SIG-M5 treated with dmso at 0.1 percent for 504 hours (cell line): ENCODE measurements around the gene RMDN2.

Experiments
- DNase-seq: peaks from one replicate; lab custom pipeline; 2025; ENCODE audit not compliant: unreplicated experiment; lab: John Stamatoyannopoulos, UW

The RMDN2 gene

GRCh38 chr2:37925063-37925897, at the start of gene RMDN2:
TSS of gene RMDN2 (plus strand) at chr2:37925287. CDS start at chr2:37929278, 3,991 bp downstream.
- peak; percentile 85 for DNase-seq

GRCh38 chr2:37875403-37875906, 49.6 kb upstream of the RMDN2 start:
- DNase-seq: no peak

GRCh38 chr2:37876227-37876626, 48.9 kb upstream of the RMDN2 start:
- DNase-seq: no peak

GRCh38 chr2:37877457-37878315, 47.4 kb upstream of the RMDN2 start:
- DNase-seq: peak; percentile 84

GRCh38 chr2:37878536-37878935, 46.6 kb upstream of the RMDN2 start:
- DNase-seq: no peak

GRCh38 chr2:37880551-37880950, 44.5 kb upstream of the RMDN2 start:
- DNase-seq: peak; percentile 37

GRCh38 chr2:37881397-37881796, 43.7 kb upstream of the RMDN2 start:
- DNase-seq: no peak

- no peak for DNase-seq
These were observed 43.1 kb upstream of the RMDN2 start for GRCh38 chr2:37882036-37882435.

GRCh38 chr2:37883518-37883917, 41.6 kb upstream of the RMDN2 start:
- DNase-seq: no peak

- DNase-seq: no peak
These were observed 39.6 kb upstream of the RMDN2 start for GRCh38 chr2:37885329-37885993.

GRCh38 chr2:37886745-37887144, 38.3 kb upstream of the RMDN2 start:
- no peak for DNase-seq

GRCh38 chr2:37887286-37887685, 37.8 kb upstream of the RMDN2 start:
- DNase-seq: no peak

GRCh38 chr2:37890893-37891495, 34.1 kb upstream of the RMDN2 start:
- DNase-seq: peak; percentile 69

GRCh38 chr2:37891846-37892435, 33.1 kb upstream of the RMDN2 start:
- no peak for DNase-seq

- DNase-seq: peak; percentile 89
These were observed 32.5 kb upstream of the RMDN2 start for GRCh38 chr2:37892436-37893114.

GRCh38 chr2:37893327-37893726, 31.8 kb upstream of the RMDN2 start:
- no peak for DNase-seq

GRCh38 chr2:37894047-37894446, 31.0 kb upstream of the RMDN2 start:
- DNase-seq: no peak

- DNase-seq: no peak
These were observed 30.5 kb upstream of the RMDN2 start for GRCh38 chr2:37894601-37895000.

- DNase-seq: peak; percentile 44
These were observed 29.9 kb upstream of the RMDN2 start for GRCh38 chr2:37895140-37895539.

- no peak for DNase-seq
These were observed 28.8 kb upstream of the RMDN2 start for GRCh38 chr2:37896319-37896718.
